SK-N-SH treated with all-trans-retinoic acid at 6 μM for 48 hours (cell line): ENCODE results near the gene PNMA6A.
A peak's percentile ranks its signal among the peaks of the same experiment; 100 is the strongest.

Experiments used
- ATAC-seq: fragments of 200-7000 bp; cut with Tn5 transposase; 3 replicates; pipeline ENCODE4 v1.9.1; 2020; ENCODE audit warnings: mild to moderate bottlenecking, moderate library complexity
- ARNTL ChIP-seq: fragments of 450-650 bp; formaldehyde crosslinking; IDR thresholded peaks from 2 replicates; pipeline ENCODE4 v1.5.0; 2020; ENCODE audit warnings: low read depth, mild to moderate bottlenecking, moderate library complexity, borderline replicate concordance
- BACH2 ChIP-seq: fragments of 250-450 bp; sonication (Bioruptor Pico); IDR thresholded peaks from 2 replicates; pipeline ENCODE4 v1.9.0; 2021; ENCODE audit warnings: mild to moderate bottlenecking, borderline replicate concordance
- CSDC2 ChIP-seq: fragments of 250-450 bp; sonication (Bioruptor Pico); IDR thresholded peaks from 2 replicates; pipeline ENCODE4 v1.5.0; 2020; ENCODE audit warnings: mild to moderate bottlenecking, moderate library complexity
- ESRRG ChIP-seq: fragments of 250-450 bp; sonication (Bioruptor Pico); IDR thresholded peaks from 2 replicates; pipeline ENCODE4 v1.6.1; 2021; ENCODE audit warnings: mild to moderate bottlenecking
- GLIS3 ChIP-seq: fragments of 250-450 bp; sonication (Bioruptor Pico); IDR thresholded peaks from 2 replicates; pipeline ENCODE4 v1.5.0; 2020; ENCODE audit warnings: mild to moderate bottlenecking, moderate library complexity
- ISL1 ChIP-seq: fragments of 250-450 bp; sonication (Bioruptor Pico); IDR thresholded peaks from 2 replicates; pipeline ENCODE4 v2.1.2; 2022; ENCODE audit warnings: mild to moderate bottlenecking, moderate library complexity
- OSR1 ChIP-seq: fragments of 250-450 bp; sonication (Bioruptor Pico); IDR thresholded peaks from 2 replicates; pipeline ENCODE4 v1.8.0; 2022; ENCODE audit warnings: moderate library complexity, mild to moderate bottlenecking, inconsistent platforms
- SNAI2 ChIP-seq: fragments of 250-450 bp; sonication (Bioruptor Pico); IDR thresholded peaks from 2 replicates; pipeline ENCODE4 v1.5.0; 2020; ENCODE audit warnings: mild to moderate bottlenecking, moderate library complexity
- TOX ChIP-seq: fragments of 250-450 bp; sonication (Bioruptor Pico); IDR thresholded peaks from 2 replicates; pipeline ENCODE4 v1.8.0; 2021; ENCODE audit warnings: mild to moderate bottlenecking, moderate library complexity, borderline replicate concordance
- ZC3H10 ChIP-seq: fragments of 250-450 bp; sonication (Bioruptor Pico); IDR thresholded peaks from 2 replicates; pipeline ENCODE4 v1.5.1; 2021; ENCODE audit warnings: mild to moderate bottlenecking, moderate library complexity
- ZFP3 ChIP-seq: fragments of 250-450 bp; sonication (Bioruptor Pico); IDR thresholded peaks from 2 replicates; pipeline ENCODE4 v1.5.0; 2020; ENCODE audit warnings: mild to moderate bottlenecking, moderate library complexity
- ZFP30 ChIP-seq: fragments of 450-650 bp; formaldehyde crosslinking; IDR thresholded peaks from 2 replicates; pipeline ENCODE4 v1.5.0; 2022; ENCODE audit warnings: mild to moderate bottlenecking, moderate library complexity
- ZNF565 ChIP-seq: fragments of 450-650 bp; formaldehyde crosslinking; conservative IDR thresholded peaks from 2 replicates; pipeline ENCODE4 v1.5.0; 2020; ENCODE audit warnings: low read depth, mild to moderate bottlenecking, moderate library complexity
- ZNF70 ChIP-seq: fragments of 450-650 bp; formaldehyde crosslinking; IDR thresholded peaks from 2 replicates; pipeline ENCODE4 v1.5.0; 2020; ENCODE audit warnings: mild to moderate bottlenecking, moderate library complexity
- ZNF8 ChIP-seq: fragments of 450-650 bp; formaldehyde crosslinking; IDR thresholded peaks from 2 replicates; pipeline ENCODE4 v1.5.0; 2020; ENCODE audit warnings: mild to moderate bottlenecking, moderate library complexity
- TF ChIP-seq, protein P1 (sequence below): fragments of 250-450 bp; sonication (Bioruptor Pico); IDR thresholded peaks from 2 replicates; pipeline ENCODE4 v1.8.0; 2021; ENCODE audit warnings: low read depth, mild to moderate bottlenecking, moderate library complexity, borderline replicate concordance
- TF ChIP-seq, protein P2 (sequence below): fragments of 250-450 bp; sonication (Bioruptor Pico); IDR thresholded peaks from 2 replicates; pipeline ENCODE4 v1.8.0; 2020; ENCODE audit warnings: mild to moderate bottlenecking, moderate library complexity, borderline replicate concordance
- TF ChIP-seq, protein P3 (sequence below): fragments of 250-450 bp; sonication (Bioruptor Pico); IDR thresholded peaks from 2 replicates; pipeline ENCODE4 v1.5.0; 2020; ENCODE audit warnings: mild to moderate bottlenecking, moderate library complexity
- TF ChIP-seq, protein P4 (sequence below): fragments of 250-450 bp; sonication (Bioruptor Pico); IDR thresholded peaks from 2 replicates; pipeline ENCODE4 v1.5.1; 2020; ENCODE audit warnings: low read depth, mild to moderate bottlenecking, moderate library complexity
- TF ChIP-seq, protein P5 (sequence below): fragments of 250-450 bp; sonication (Bioruptor Pico); IDR thresholded peaks from 2 replicates; pipeline ENCODE4 v1.5.1; 2021; ENCODE audit warnings: mild to moderate bottlenecking, moderate library complexity

PNMA6A gene

DNA sequence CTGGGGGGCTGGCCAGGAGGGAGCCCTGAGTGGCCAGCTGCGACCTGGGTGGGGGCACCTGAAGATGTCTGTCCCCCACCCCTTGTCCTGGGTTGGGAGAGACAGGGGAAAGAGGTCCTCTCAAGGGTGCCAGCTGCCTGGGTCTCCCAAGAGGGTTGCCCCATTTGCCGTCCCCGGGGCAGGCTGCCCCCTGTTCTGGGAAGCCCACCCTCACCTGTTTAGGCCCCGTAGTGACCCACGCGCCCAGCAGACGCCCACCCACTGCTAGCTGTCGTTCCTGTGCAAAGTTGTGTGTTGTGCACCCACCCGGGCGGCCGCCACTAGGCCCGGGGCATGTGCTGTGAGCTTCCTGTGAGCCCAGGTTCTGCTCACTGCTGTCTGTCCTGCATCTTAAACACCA lies 41.5 kb upstream of the PNMA6A start:
- TF ChIP-seq ZFP3 (CRISPR knock-in tag): no peak
- TF ChIP-seq, protein P1, sequence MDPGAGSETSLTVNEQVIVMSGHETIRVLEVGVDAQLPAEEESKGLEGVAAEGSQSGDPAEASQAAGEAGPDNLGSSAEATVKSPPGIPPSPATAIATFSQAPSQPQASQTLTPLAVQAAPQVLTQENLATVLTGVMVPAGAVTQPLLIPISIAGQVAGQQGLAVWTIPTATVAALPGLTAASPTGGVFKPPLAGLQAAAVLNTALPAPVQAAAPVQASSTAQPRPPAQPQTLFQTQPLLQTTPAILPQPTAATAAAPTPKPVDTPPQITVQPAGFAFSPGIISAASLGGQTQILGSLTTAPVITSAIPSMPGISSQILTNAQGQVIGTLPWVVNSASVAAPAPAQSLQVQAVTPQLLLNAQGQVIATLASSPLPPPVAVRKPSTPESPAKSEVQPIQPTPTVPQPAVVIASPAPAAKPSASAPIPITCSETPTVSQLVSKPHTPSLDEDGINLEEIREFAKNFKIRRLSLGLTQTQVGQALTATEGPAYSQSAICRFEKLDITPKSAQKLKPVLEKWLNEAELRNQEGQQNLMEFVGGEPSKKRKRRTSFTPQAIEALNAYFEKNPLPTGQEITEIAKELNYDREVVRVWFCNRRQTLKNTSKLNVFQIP (CRISPR knock-in tag): no peak
- TF ChIP-seq BACH2: no peak
- TF ChIP-seq GLIS3 (CRISPR knock-in tag): no peak
- TF ChIP-seq, protein P2, sequence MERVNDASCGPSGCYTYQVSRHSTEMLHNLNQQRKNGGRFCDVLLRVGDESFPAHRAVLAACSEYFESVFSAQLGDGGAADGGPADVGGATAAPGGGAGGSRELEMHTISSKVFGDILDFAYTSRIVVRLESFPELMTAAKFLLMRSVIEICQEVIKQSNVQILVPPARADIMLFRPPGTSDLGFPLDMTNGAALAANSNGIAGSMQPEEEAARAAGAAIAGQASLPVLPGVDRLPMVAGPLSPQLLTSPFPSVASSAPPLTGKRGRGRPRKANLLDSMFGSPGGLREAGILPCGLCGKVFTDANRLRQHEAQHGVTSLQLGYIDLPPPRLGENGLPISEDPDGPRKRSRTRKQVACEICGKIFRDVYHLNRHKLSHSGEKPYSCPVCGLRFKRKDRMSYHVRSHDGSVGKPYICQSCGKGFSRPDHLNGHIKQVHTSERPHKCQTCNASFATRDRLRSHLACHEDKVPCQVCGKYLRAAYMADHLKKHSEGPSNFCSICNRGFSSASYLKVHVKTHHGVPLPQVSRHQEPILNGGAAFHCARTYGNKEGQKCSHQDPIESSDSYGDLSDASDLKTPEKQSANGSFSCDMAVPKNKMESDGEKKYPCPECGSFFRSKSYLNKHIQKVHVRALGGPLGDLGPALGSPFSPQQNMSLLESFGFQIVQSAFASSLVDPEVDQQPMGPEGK (CRISPR knock-in tag): no peak
- no peak for TF ChIP-seq ZNF8 (CRISPR knock-in tag)
- TF ChIP-seq, protein P3, sequence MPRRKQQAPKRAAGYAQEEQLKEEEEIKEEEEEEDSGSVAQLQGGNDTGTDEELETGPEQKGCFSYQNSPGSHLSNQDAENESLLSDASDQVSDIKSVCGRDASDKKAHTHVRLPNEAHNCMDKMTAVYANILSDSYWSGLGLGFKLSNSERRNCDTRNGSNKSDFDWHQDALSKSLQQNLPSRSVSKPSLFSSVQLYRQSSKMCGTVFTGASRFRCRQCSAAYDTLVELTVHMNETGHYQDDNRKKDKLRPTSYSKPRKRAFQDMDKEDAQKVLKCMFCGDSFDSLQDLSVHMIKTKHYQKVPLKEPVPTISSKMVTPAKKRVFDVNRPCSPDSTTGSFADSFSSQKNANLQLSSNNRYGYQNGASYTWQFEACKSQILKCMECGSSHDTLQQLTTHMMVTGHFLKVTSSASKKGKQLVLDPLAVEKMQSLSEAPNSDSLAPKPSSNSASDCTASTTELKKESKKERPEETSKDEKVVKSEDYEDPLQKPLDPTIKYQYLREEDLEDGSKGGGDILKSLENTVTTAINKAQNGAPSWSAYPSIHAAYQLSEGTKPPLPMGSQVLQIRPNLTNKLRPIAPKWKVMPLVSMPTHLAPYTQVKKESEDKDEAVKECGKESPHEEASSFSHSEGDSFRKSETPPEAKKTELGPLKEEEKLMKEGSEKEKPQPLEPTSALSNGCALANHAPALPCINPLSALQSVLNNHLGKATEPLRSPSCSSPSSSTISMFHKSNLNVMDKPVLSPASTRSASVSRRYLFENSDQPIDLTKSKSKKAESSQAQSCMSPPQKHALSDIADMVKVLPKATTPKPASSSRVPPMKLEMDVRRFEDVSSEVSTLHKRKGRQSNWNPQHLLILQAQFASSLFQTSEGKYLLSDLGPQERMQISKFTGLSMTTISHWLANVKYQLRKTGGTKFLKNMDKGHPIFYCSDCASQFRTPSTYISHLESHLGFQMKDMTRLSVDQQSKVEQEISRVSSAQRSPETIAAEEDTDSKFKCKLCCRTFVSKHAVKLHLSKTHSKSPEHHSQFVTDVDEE (CRISPR knock-in tag): no peak
- no peak for TF ChIP-seq ZC3H10 (CRISPR knock-in tag)
- TF ChIP-seq, protein P4, sequence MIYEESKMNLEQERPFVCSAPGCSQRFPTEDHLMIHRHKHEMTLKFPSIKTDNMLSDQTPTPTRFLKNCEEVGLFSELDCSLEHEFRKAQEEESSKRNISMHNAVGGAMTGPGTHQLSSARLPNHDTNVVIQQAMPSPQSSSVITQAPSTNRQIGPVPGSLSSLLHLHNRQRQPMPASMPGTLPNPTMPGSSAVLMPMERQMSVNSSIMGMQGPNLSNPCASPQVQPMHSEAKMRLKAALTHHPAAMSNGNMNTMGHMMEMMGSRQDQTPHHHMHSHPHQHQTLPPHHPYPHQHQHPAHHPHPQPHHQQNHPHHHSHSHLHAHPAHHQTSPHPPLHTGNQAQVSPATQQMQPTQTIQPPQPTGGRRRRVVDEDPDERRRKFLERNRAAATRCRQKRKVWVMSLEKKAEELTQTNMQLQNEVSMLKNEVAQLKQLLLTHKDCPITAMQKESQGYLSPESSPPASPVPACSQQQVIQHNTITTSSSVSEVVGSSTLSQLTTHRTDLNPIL (CRISPR knock-in tag): no peak
- TF ChIP-seq ZNF565 (CRISPR knock-in tag): no peak
- no peak for TF ChIP-seq CSDC2 (CRISPR knock-in tag)
- TF ChIP-seq, protein P5, sequence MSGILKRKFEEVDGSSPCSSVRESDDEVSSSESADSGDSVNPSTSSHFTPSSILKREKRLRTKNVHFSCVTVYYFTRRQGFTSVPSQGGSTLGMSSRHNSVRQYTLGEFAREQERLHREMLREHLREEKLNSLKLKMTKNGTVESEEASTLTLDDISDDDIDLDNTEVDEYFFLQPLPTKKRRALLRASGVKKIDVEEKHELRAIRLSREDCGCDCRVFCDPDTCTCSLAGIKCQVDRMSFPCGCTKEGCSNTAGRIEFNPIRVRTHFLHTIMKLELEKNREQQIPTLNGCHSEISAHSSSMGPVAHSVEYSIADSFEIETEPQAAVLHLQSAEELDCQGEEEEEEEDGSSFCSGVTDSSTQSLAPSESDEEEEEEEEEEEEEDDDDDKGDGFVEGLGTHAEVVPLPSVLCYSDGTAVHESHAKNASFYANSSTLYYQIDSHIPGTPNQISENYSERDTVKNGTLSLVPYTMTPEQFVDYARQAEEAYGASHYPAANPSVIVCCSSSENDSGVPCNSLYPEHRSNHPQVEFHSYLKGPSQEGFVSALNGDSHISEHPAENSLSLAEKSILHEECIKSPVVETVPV (CRISPR knock-in tag): no peak
- TF ChIP-seq ISL1 (CRISPR knock-in tag): no peak
- TF ChIP-seq TOX: no peak
- no peak for TF ChIP-seq ESRRG
- no peak for TF ChIP-seq ZNF70 (CRISPR knock-in tag)
- no peak for TF ChIP-seq ZFP30
- no peak for ATAC-seq

DNA sequence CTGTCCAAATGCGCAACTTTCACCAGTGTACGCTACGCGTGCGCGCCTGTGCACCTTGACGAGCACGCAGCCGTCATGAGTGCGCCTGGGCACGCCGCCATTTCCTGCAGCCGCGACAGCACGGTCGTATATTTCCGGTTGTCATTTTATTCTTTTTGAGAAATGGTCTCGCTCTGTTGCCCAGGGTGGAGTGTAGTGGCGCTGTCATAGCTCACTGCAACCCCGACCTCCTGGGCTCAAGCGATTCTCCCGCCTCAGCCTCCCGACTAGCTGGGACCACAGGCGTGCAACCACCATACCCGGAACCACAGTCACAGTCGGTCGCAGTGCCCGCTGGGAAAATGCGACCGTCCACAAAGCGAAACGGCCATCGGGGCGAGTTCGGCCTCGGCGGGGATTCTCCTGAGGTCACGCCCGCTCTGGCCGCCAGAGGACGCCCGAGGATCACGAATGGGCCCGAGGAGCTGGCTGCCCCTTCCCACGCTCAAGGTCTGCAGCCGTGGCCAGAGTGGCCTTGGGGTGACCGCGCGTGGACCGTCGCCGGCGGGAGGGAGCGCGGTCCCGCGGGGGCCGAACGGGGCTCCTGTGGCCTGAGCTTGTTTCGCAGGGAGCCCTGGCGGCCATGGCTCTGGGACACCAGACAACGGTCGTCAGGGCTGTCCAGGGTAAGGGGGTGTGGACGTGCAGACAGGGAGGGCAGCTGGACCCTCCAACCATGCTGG lies 39.7 kb upstream of the PNMA6A start:
- ATAC-seq: peak; percentile 89
- TF ChIP-seq BACH2 (no peak), SNAI2 (CRISPR knock-in tag) (no peak), TOX (no peak), ZNF70 (CRISPR knock-in tag) (no peak), OSR1 (CRISPR knock-in tag) (no peak), ARNTL (CRISPR knock-in tag) (no peak), ZC3H10 (CRISPR knock-in tag) (no peak), ZNF565 (CRISPR knock-in tag) (no peak), ZFP30 (no peak)
- TF ChIP-seq, protein P4 (CRISPR knock-in tag): no peak
- TF ChIP-seq, protein P2 (CRISPR knock-in tag): no peak
